Pancreas (tissue), 10 donors: ENCODE results near the gene GAL3ST3. TPM values are rescaled to one million over a fixed set of nuclear protein-coding genes. Genes with fewer than 3 reads are reported as not detected.

Experiments used
- ATAC-seq, 4 donors: fragments of 200-7000 bp; cut with Tn5 transposase; one replicate each; pipeline versions ENCODE4 v1.8.0 to v1.9.1; 2020; ENCODE audit warnings: mild to moderate bottlenecking in 4 of 4, moderate library complexity in 4 of 4
- DNase-seq, 6 donors: peaks; one replicate each; pipeline ENCODE4 v3.0.0-alpha.2; 2020
- FAIRE-seq: peaks from 2 replicates; lab custom pipeline; 2012; peaks lifted over from hg19 to GRCh38; lab: Jason Lieb, UNC
- H3K27ac ChIP-seq, 4 donors: fragments of 200-600 bp; sonication (generic); 1 replicate in 3 of 4; 2 replicates in 1 of 4; pipeline versions ENCODE4 v1.5.0 to v1.8.0; 2020
- H3K27me3 ChIP-seq, 4 donors: fragments of 200-600 bp; one replicate each; pipeline ENCODE4 v1.8.0; 2021
- H3K36me3 ChIP-seq, 3 donors: fragments of 200-600 bp; sonication (generic) in 1 of 3; one replicate each; pipeline versions ENCODE4 v1.5.0 to v1.8.0; 2020 to 2021
- H3K4me1 ChIP-seq, 3 donors: fragments of 200-600 bp; one replicate each; pipeline ENCODE4 v1.8.0; 2021
- H3K4me3 ChIP-seq, 4 donors: fragments of 200-600 bp; sonication (generic) in 2 of 4; one replicate each; pipeline versions ENCODE4 v1.5.0 to v1.8.0; 2020 to 2021
- H3K9me3 ChIP-seq, 4 donors: fragments of 200-600 bp; one replicate each; pipeline ENCODE4 v1.8.0; 2021
- CTCF ChIP-seq, 4 donors: fragments of 200-600 bp; sonication (generic) in 3 of 4; IDR thresholded peaks; one replicate each; pipeline versions ENCODE4 v1.5.0 to v1.8.0; 2021; ENCODE audit warnings: antibody characterized with exemption in 4 of 4
- WGBS, 2 donors: extraction: QIAGEN DNeasy Blood & Tissue Kit; methylation state at CpG; one replicate each; pipeline ENCODE4 v1.1.7; 2013; 5-methylcytosine and 5-hydroxymethylcytosine counted together
- intact Hi-C, 3 donors: fragments of 100-400 bp; cut with DNase I; formaldehyde crosslinking; loops; one replicate each; pipeline versions ENCODE4 v1.11.1 to v1.14.2; 2022
- polyA plus RNA-seq, 2 donors: library from polyadenylated mRNA; stranded (reverse); fragments of 200-250 nt; gene quantifications; one replicate each; pipeline ENCODE4 v1.2.3, GENCODE V29; 2013
- total RNA-seq, 6 donors: library from RNA; stranded (reverse); fragmentation: NEBNext Ultra II Directional in 4 of 6; extraction: Animal tissue kit (Norgen Biotek cat#: 25700) in 4 of 6; gene quantifications; one replicate each; pipeline versions ENCODE4 v1.2.1 to v1.2.4, GENCODE V29; 2021 to 2023
- donor health status: healthy with polysubstance abuse.
- donor health status: DM: no; HTN: no; CAD: no; lungs with moderate emphysema.
- donor health status: DM: no; HTN: no; CAD: no.
- donor health status: control.
- donor health status: control.
- donor health status: Bipolar disorder and iron deficiency.
- donor health status: DM: yes; HTN: yes; CAD: no.
- donor health status: DM: no; HTN: no; CAD: no.
- donor health status: DM: no; HTN: no; CAD: no.
- donor health status: DM: yes; HTN: yes; CAD: no.

GAL3ST3 gene
- total and polyA plus RNA-seq, 8 donors = 0.20 to 1.8 (median 0.43) TPM; not detected in 1

GRCh38 chr11:66014804-66015453, 34.0 kb downstream of the GAL3ST3 start:
- Histone ChIP-seq H3K36me3 (no peaks in the 10 kb centered on the region), H3K4me1 (no peaks in the 10 kb centered on the region), H3K27ac (no peak overlapping the region), H3K4me3 (no peak overlapping the region), H3K27me3 (peaks cover 0 to 4% (median 0%) of the 10 kb centered on the region in 4 donors), H3K9me3 (no peaks in the 10 kb centered on the region)
- TF ChIP-seq CTCF (IDR thresholded peaks at IDR 0.05) = no peak
- DNase-seq (no peak), ATAC-seq (no peak), FAIRE-seq (no peak)
- intact Hi-C loops = no loop called here
- 93% methylated on average over 6 of the region's 6 CpGs for WGBS, 2 donors

- H3K9me3 ChIP-seq = no peaks in the 10 kb centered on the region
- intact Hi-C loops = no loop called here
- ATAC-seq (no peak), DNase-seq (peak in 1 of 6 donors; percentile 29), FAIRE-seq (no peak)
- H3K27ac ChIP-seq = no peak overlapping the region
- WGBS, 2 donors = 56 to 67% methylated on average over 7 of the region's 7 CpGs
- no peak overlapping the region for H3K4me3 ChIP-seq
- no peaks in the 10 kb centered on the region for H3K4me1 ChIP-seq
- no peaks in the 10 kb centered on the region for H3K36me3 ChIP-seq
- H3K27me3 ChIP-seq = peaks cover 0 to 4% (median 0%) of the 10 kb centered on the region in 4 donors
- no peak for TF ChIP-seq CTCF (IDR thresholded peaks at IDR 0.05)
Measured at GRCh38 chr11:66013762-66014100, 35.2 kb downstream of the GAL3ST3 start.

GRCh38 chr11:66012946-66013761, 35.8 kb downstream of the GAL3ST3 start:
- 53% methylated on average over 12 of the region's 12 CpGs for WGBS, 2 donors
- H3K36me3 ChIP-seq = no peaks in the 10 kb centered on the region
- H3K27me3 ChIP-seq = peaks cover 0 to 4% (median 0%) of the 10 kb centered on the region in 4 donors
- ATAC-seq = peak in 1 of 4 donors; percentile 31
- intact Hi-C loops = no loop called here
- TF ChIP-seq CTCF (IDR thresholded peaks at IDR 0.05) = no peak
- H3K4me1 ChIP-seq = no peaks in the 10 kb centered on the region
- peak in 1 of 6 donors; percentile 33 for DNase-seq
- H3K27ac ChIP-seq = no peak overlapping the region
- FAIRE-seq = no peak
- H3K4me3 ChIP-seq = no peak overlapping the region
- H3K9me3 ChIP-seq = no peaks in the 10 kb centered on the region

GRCh38 chr11:66012371-66012945, 36.5 kb downstream of the GAL3ST3 start:
- intact Hi-C loops = no loop called here
- ATAC-seq = no peak
- no peaks in the 10 kb centered on the region for H3K4me1 ChIP-seq
- peak in 1 of 6 donors; percentile 39 for DNase-seq
- H3K27ac ChIP-seq = no peak overlapping the region
- no peaks in the 10 kb centered on the region for H3K9me3 ChIP-seq
- H3K27me3 ChIP-seq = peaks cover 0 to 4% (median 0%) of the 10 kb centered on the region in 4 donors
- FAIRE-seq = no peak
- H3K36me3 ChIP-seq = no peaks in the 10 kb centered on the region
- H3K4me3 ChIP-seq = no peak overlapping the region
- no peak for TF ChIP-seq CTCF (IDR thresholded peaks at IDR 0.05)
- WGBS, 2 donors = 51 to 55% methylated on average over 11 of the region's 12 CpGs
